HG03354 (cell line): Measurements from ENCODE around the gene MAEL.
A peak's percentile ranks its signal among the peaks of the same experiment; 100 is the strongest.

Experiments used
- ATAC-seq: cut with Tn5 transposase; IDR thresholded peaks from one replicate; pipeline ENCODE4 v1.9.1; 2021; ENCODE audit warnings: mild to moderate bottlenecking; ENCODE audit not compliant: unreplicated experiment, poor library complexity, severe bottlenecking

Gene MAEL

DNA sequence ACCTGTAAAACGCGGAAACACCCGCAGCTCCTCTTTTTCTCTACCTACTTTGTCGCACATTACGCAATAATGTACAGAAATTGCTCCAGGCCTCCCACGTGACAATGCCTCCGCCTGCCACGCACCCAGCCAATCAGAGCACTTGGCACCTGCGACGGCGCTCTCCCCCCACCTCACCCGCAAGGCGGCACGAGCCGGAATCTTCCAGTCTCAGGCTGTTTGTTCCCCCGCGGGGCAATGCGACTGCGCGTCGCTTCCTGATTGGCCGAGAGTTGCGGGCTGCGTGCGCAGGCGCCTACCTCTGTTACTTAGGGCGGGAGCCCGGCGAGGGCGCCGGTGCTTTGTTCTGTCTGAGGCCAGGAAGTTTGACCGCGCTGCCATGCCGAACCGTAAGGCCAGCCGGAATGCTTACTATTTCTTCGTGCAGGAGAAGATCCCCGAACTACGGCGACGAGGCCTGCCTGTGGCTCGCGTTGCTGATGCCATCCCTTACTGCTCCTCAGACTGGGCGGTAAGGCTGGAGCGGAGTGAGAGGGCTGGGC is at the start of gene MAEL:
Gene MAEL (plus strand): TSS at position 307 of the 542 bp plus-strand sequence. CDS start 73 bp downstream, at position 380.
- ATAC-seq: no peak

GRCh38 chr1:166939741-166940375 is 49.2 kb upstream of the MAEL start:
- ATAC-seq: no peak

DNA sequence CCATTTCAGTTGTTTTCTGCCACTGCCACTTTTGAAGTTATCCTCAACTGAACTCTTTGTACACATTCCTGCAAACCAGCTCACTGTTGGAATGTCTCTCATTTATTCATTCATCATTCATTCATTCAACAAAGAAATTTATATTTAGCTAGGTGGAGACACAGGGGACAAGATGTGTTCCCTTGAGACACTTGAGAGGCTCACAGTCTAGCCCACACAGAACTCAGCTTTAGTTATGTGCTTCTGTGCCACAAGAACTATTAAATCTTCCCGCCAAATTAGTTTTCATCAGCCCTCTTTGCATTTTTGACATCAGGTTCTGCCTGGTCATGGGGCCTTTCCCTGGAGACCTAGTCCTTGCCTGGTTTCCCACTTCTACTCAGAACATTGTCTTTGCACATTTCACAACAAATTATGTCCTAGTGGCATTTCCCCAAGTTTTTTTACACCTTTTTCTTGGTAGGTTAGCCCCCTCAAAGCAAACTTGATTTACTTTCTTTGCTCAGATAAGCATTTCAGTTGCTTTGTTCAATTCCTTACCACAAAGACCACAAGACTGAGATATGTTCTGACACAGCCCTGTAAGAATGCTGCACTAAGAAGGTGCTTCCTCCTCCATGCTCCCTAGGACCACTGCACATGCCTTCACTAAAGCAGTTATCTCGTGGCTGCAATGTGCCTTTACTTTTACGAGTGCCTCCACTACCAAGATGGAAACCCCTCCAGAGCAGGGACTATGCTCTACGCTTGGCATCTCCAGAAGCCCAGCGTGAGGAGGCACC is 44.7 kb upstream of the MAEL start:
- ATAC-seq: no peak

DNA sequence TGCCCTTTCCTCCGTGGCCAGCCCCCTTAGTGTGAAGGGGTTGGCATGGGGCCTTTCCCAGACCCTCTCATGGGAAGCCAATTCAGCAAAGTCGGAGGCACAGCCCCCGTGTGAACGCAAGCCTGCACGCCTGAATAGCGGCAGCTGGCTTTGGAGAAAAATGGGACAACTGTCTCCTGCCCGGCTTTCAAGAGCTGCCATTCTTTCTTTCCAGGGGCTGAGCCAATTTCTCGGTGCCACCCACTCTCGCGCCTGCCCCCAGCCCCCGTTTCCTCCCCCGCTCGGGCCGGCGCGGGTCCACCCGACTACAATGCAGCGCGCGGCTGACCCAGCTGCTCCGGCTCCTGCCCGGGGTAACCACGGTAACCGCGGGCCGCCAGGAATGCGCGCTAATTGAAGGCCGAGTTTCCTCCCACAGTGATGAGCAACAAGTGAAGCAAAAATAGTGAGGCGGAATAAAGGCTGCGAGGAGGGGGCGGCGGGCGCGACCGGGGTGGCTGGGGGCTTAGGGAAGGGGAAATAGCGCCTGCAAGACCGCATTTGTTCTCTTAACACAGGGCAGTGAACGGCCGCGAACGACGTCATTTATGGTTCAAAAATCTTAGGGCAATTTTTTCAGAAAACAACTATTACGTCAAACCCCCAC is 41.6 kb upstream of the MAEL start:
- ATAC-seq: no peak

GRCh38 chr1:166948856-166949350 is 40.2 kb upstream of the MAEL start:
- ATAC-seq: no peak

- ATAC-seq: no peak
Measured at GRCh38 chr1:166950156-166950555, 38.9 kb upstream of the MAEL start.

- ATAC-seq: no peak
Measured at GRCh38 chr1:166951050-166951449, 38.0 kb upstream of the MAEL start.

DNA sequence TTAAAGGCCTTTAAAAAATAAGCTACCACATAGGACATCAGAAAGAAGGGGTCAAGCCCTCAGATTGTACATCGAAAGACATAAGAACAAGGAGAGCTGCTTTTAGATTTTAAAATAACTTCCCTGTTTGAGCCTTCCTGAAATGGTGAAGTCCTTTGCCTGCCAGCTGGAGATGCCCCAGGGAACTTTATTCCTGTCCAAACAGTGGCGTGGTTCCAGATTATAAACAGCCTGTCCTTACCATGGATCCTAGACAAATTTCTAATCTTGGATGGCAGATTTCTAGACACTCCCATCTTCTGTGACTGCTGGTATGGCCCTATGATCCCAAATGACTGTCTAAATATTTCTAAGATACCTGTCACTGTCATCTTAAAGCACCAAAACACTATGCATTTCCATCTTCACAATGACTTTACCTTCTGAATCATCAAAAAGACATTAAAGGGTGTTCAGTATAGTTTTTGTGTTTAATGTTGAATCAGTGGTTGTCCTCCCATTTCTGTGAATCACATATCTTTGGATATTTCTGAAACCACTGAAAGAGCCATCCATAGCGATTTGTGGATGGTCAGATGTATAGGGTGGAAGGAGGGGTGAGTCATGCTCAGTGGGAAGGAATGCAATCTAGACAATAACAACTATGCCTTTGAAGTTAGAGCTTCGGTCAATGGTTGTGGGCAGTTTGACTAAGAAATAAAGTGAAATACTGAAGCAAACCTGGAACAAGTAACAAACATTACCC is 36.9 kb upstream of the MAEL start:
- ATAC-seq: no peak

DNA sequence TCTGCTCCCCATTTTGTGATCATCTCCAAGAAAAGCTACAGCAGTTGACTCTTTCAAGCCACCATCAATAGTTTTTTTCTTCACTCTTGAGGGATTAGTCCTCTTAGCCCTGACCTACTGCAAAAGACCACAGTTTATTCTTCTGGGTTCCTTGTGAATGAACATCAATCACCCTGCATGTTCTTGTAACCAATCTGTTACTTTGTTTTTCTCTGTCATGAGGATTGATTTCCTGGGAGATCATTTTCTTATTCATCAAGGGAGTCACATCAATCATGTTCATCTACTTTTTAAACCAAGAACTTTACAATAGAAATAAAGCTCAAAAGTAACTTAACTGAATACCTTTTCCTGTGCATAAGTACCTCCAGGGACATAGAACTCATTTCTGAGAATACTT is 35.6 kb upstream of the MAEL start:
- no peak for ATAC-seq

- no peak for ATAC-seq
Measured at GRCh38 chr1:166956057-166956850, 32.8 kb upstream of the MAEL start.

DNA sequence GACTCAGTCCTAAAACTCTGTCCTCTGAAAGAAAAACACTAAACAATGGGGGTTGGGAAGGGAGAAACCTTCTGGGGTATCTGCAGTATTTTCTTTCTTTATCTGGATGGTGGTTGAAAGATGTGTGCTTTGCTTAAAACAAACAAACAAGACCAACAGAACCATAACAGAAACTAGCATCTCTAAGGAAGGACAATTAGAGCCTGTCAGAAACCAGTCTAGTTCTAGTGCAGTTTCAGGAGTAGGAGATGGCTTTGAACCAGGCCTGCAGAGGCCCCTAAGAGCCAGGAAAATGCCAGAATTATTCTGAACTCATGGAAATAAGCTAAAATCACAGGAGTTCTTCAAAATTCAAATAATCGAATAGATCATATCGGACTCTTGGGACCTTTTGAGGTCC is 32.2 kb upstream of the MAEL start:
- no peak for ATAC-seq

GRCh38 chr1:166960858-166961474 is 28.1 kb upstream of the MAEL start:
- ATAC-seq: peak; percentile 80

DNA sequence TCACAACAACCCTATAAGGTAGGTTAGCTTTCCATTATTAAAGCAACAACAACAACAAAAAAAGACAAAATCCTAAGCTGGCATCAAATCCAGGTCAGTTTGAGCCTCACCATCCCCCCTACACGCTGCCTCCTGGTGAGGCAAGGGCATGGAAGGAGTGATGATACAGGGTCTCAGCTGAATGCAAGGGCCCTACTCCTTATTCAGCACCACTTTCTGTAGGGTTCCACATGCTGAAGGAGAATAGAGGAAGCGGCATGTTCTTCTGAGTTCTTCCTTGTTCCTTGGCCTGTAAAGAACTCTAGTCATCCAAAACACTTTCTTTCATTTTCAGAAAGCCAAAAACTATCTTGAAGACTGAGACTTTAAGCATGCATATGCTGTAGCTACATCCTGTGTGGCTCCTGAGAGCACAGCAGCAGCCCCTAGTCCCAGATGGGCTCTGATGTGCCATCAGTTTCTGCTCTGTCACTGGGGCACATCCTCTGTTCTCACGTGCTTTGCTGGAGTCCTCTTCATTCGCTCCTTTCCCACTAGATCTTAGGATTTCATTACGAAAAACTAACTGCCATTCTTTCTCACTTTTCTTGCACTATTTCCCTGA is 19.9 kb upstream of the MAEL start:
- ATAC-seq: peak; percentile 91

- no peak for ATAC-seq
Measured at GRCh38 chr1:166971252-166971651, 17.8 kb upstream of the MAEL start.

- ATAC-seq: no peak
Measured at GRCh38 chr1:166972193-166972592, 16.9 kb upstream of the MAEL start.

DNA sequence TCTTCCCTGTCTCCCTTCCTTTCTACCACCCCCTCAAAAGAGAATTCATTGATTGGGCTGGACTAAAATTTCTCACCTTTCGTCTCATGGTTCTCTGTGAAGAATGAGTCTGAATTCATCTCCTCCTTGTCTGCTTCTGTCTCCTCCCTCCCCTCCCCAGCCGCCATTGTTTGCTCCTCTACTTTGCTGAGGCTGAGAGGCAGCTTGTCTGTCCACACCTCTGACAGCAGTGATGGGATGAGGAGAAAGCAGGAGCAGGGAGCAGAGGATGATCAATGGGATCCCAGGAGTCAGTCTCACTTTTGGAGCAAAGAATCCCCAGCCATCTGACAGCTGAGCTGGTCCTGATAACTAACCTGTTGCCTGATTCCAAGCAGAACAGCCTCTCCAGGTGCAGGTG is 16.3 kb upstream of the MAEL start:
- no peak for ATAC-seq

GRCh38 chr1:166974647-166975345 is 14.3 kb upstream of the MAEL start:
- ATAC-seq: peak; percentile 21
